ENCODE results near the gene ZNF709. TPM values are rescaled to one million over a fixed set of nuclear protein-coding genes. Genes with fewer than 3 reads are reported as not detected.
"Not testable (repeated sequence)": the region's sequence is repeated elsewhere in the genome, so short reads cannot be mapped to it uniquely, and the experiment has no call there.

The ZNF709 gene
- total and polyA plus RNA-seq, 4 donors: 9.4 to 20.5 (median 11.3) TPM

- DNase-seq (ENCODE audit: low read depth in 4 of 6, low spot score in 6 of 6): no peak
- no peaks in the 10 kb centered on the region for H3K9me3 ChIP-seq (ENCODE audit: control insufficient read depth, insufficient read depth, low read length)
- WGBS (ENCODE audit: insufficient coverage): 100% methylated on average over 1 of the region's 3 CpGs
- H3K27ac ChIP-seq (ENCODE audit: low read depth, low read length): no peak overlapping the region
- peaks cover 5% of the 10 kb centered on the region for H3K4me1 ChIP-seq (ENCODE audit: control insufficient read depth, insufficient read depth, low read length)
- no peaks in the 10 kb centered on the region for H3K36me3 ChIP-seq (ENCODE audit: control insufficient read depth, insufficient read depth, low read length)
- no peaks in the 10 kb centered on the region for H3K27me3 ChIP-seq (ENCODE audit: control insufficient read depth, insufficient read depth, low read length)
- H3K4me3 ChIP-seq (ENCODE audit: low read depth, low read length): no peak overlapping the region
These were observed 9.7 kb upstream of the ZNF709 start for GRCh38 chr19:12494260-12494860.

DNA sequence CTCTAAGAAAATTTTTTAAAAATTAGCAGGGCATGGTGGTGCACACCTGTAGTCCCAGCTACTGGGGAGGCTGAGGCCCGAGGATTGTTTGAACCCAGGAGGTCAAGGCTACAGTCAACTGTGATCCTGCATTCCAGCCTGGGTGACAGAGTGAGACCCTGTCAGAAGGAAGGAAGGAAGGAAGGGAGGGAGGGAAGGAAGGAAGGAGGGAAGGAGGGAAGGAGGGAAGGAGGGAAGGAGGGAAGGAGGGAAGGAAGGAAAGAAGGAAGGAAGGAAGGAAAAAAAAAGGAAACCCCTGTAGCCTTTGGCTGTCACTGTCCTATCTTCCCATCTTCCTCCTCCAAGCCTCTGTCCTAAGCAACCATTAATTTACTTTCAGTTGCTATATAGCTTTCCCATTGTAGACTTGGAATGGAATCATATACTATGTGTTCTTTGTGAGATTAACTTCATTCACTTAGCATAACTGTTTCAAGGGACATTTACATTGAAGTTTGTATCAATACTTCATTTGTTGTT lies 1.7 kb upstream of the ZNF709 start:
- not testable (repeated sequence) for H3K36me3 ChIP-seq (ENCODE audit: control insufficient read depth, insufficient read depth, low read length); H3K27me3 ChIP-seq (ENCODE audit: control insufficient read depth, insufficient read depth, low read length)
- WGBS (ENCODE audit: insufficient coverage): 78% methylated on average over 1 of the region's 1 CpG

GRCh38 chr19:12485571-12485970 lies 955 bp upstream of the ZNF709 start:
- no peak for DNase-seq (ENCODE audit: low read depth in 4 of 6, low spot score in 6 of 6)
- Histone ChIP-seq H3K9me3 (ENCODE audit: control insufficient read depth, insufficient read depth, low read length) (no peaks in the 10 kb centered on the region), H3K36me3 (ENCODE audit: control insufficient read depth, insufficient read depth, low read length) (peaks cover 3% of the 10 kb centered on the region), H3K4me1 (ENCODE audit: control insufficient read depth, insufficient read depth, low read length) (peaks cover 21% of the 10 kb centered on the region), H3K4me3 (ENCODE audit: low read depth, low read length) (no peak overlapping the region), H3K27ac (ENCODE audit: low read depth, low read length) (no peak overlapping the region), H3K27me3 (ENCODE audit: control insufficient read depth, insufficient read depth, low read length) (no peaks in the 10 kb centered on the region)
- 71% methylated on average over 1 of the region's 3 CpGs for WGBS (ENCODE audit: insufficient coverage)

More for the DNA sequence above, 1.7 kb upstream of the ZNF709 start:
- not testable (repeated sequence) for H3K4me3 ChIP-seq (ENCODE audit: low read depth, low read length); DNase-seq (ENCODE audit: low read depth in 4 of 6, low spot score in 6 of 6); H3K27ac ChIP-seq (ENCODE audit: low read depth, low read length); H3K9me3 ChIP-seq (ENCODE audit: control insufficient read depth, insufficient read depth, low read length)
- peaks cover 21% of the 10 kb centered on the region for H3K4me1 ChIP-seq (ENCODE audit: control insufficient read depth, insufficient read depth, low read length)

DNA sequence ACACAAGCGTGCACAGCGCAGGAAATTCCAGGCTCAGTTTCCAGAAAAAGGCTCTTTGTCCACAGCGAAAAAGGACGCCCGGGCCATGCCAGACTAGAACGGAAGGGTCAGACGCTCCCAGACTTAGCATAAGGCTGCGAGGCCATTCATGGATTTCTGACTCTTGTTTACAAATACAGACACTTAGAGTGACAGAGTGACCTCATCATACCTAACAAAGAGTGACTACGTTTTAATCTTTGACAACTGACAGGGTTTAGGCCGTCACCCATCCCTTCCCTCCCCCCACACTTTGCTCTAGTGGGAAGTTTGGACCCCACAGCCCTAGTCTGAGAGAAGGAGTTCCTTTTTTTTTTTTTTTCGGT lies 418 bp upstream of the ZNF709 start:
- H3K4me1 ChIP-seq (ENCODE audit: control insufficient read depth, insufficient read depth, low read length): peaks cover 21% of the 10 kb centered on the region
- H3K36me3 ChIP-seq (ENCODE audit: control insufficient read depth, insufficient read depth, low read length): peaks cover 3% of the 10 kb centered on the region
- H3K27ac ChIP-seq (ENCODE audit: low read depth, low read length): peak overlapping the region; percentile 96
- H3K9me3 ChIP-seq (ENCODE audit: control insufficient read depth, insufficient read depth, low read length): no peaks in the 10 kb centered on the region
- peak overlapping the region; percentile 86 for H3K4me3 ChIP-seq (ENCODE audit: low read depth, low read length)
- no peaks in the 10 kb centered on the region for H3K27me3 ChIP-seq (ENCODE audit: control insufficient read depth, insufficient read depth, low read length)
- no peak for DNase-seq (ENCODE audit: low read depth in 4 of 6, low spot score in 6 of 6)
- 0% methylated on average over 8 of the region's 11 CpGs for WGBS (ENCODE audit: insufficient coverage)

DNA sequence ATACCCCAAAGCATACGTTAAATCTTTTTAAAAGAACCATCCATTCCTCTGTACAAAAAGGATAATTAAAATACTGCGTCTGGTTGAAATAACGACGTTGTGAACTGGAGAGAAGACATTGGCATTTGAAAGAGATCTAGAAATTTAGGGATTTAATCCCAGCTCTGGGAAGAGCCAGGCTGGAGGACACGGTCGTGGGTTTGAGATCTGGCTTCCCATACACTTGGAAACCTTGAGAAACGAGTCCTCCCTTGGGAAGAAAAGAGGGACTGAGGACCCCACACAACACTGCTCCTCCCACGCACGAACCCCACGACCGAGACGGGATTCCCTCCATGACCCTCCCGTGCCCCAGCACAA lies 625 bp downstream of the ZNF709 start:
- H3K4me3 ChIP-seq (ENCODE audit: low read depth, low read length): peak overlapping the region; percentile 86
- peaks cover 3% of the 10 kb centered on the region for H3K36me3 ChIP-seq (ENCODE audit: control insufficient read depth, insufficient read depth, low read length)
- 3% methylated on average over 5 of the region's 13 CpGs for WGBS (ENCODE audit: insufficient coverage)
- DNase-seq (ENCODE audit: low read depth in 4 of 6, low spot score in 6 of 6): no peak
- no peaks in the 10 kb centered on the region for H3K27me3 ChIP-seq (ENCODE audit: control insufficient read depth, insufficient read depth, low read length)
- no peaks in the 10 kb centered on the region for H3K9me3 ChIP-seq (ENCODE audit: control insufficient read depth, insufficient read depth, low read length)
- peaks cover 21% of the 10 kb centered on the region for H3K4me1 ChIP-seq (ENCODE audit: control insufficient read depth, insufficient read depth, low read length)
- H3K27ac ChIP-seq (ENCODE audit: low read depth, low read length): peak overlapping the region; percentile 96

- no peaks in the 10 kb centered on the region for H3K27me3 ChIP-seq (ENCODE audit: control insufficient read depth, insufficient read depth, low read length)
- H3K36me3 ChIP-seq (ENCODE audit: control insufficient read depth, insufficient read depth, low read length): peaks cover 3% of the 10 kb centered on the region
- no peak overlapping the region for H3K27ac ChIP-seq (ENCODE audit: low read depth, low read length)
- no peaks in the 10 kb centered on the region for H3K9me3 ChIP-seq (ENCODE audit: control insufficient read depth, insufficient read depth, low read length)
- H3K4me3 ChIP-seq (ENCODE audit: low read depth, low read length): no peak overlapping the region
- 100% methylated on average over 2 of the region's 2 CpGs for WGBS (ENCODE audit: insufficient coverage)
- peaks cover 21% of the 10 kb centered on the region for H3K4me1 ChIP-seq (ENCODE audit: control insufficient read depth, insufficient read depth, low read length)
- no peak for DNase-seq (ENCODE audit: low read depth in 4 of 6, low spot score in 6 of 6)
These were observed 2.1 kb downstream of the ZNF709 start for GRCh38 chr19:12482509-12482886.

DNA sequence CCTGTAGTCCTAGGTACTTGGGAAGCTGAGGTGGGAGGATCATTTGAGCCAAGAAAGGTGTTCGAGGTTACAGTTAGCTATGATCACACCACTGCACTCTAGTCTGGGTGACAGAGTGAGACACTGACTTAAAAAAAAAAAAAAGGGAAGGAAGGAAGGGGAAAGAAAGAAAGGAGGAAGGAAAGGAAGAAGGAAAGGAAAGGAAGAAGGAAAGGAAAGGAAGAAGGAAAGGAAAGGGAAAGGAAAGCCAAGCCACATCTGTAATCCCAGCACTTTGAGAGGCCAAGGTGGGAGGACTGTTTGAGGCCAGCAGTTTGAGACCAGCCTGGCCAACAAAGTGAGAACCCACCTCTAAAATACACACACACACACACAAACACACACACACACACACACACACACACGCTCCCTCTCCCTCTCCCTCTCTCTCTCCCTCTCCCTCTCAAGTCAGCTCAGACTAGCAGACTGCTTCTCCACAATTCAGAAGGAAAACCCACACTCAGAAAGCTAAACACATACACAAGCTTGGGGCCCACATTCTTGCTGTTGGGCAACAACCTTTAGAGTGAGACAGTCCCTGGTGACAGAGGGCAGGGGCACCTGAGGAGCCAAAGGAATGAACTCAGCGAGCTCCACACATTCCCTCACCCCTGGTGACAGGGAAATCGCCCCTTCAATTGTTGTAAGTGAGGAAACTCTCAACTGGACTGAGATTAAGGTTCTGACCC lies 2.7 kb downstream of the ZNF709 start:
- Histone ChIP-seq H3K27ac (ENCODE audit: low read depth, low read length) (no peak overlapping the region), H3K9me3 (ENCODE audit: control insufficient read depth, insufficient read depth, low read length) (no peaks in the 10 kb centered on the region), H3K27me3 (ENCODE audit: control insufficient read depth, insufficient read depth, low read length) (no peaks in the 10 kb centered on the region), H3K4me3 (ENCODE audit: low read depth, low read length) (no peak overlapping the region), H3K36me3 (ENCODE audit: control insufficient read depth, insufficient read depth, low read length) (peaks cover 3% of the 10 kb centered on the region), H3K4me1 (ENCODE audit: control insufficient read depth, insufficient read depth, low read length) (peaks cover 21% of the 10 kb centered on the region)
- WGBS (ENCODE audit: insufficient coverage): 40% methylated on average over 2 of the region's 4 CpGs
- DNase-seq (ENCODE audit: low read depth in 4 of 6, low spot score in 6 of 6): no peak

GRCh38 chr19:12478234-12478941 lies 6.2 kb downstream of the ZNF709 start:
- peaks cover 9% of the 10 kb centered on the region for H3K4me1 ChIP-seq (ENCODE audit: control insufficient read depth, insufficient read depth, low read length)
- 54% methylated on average over 2 of the region's 5 CpGs for WGBS (ENCODE audit: insufficient coverage)
- H3K9me3 ChIP-seq (ENCODE audit: control insufficient read depth, insufficient read depth, low read length): no peaks in the 10 kb centered on the region
- no peaks in the 10 kb centered on the region for H3K27me3 ChIP-seq (ENCODE audit: control insufficient read depth, insufficient read depth, low read length)
- no peak overlapping the region for H3K27ac ChIP-seq (ENCODE audit: low read depth, low read length)
- no peak overlapping the region for H3K4me3 ChIP-seq (ENCODE audit: low read depth, low read length)
- DNase-seq (ENCODE audit: low read depth in 4 of 6, low spot score in 6 of 6): peak in 1 of 6 donors; percentile 8
- peaks cover 3% of the 10 kb centered on the region for H3K36me3 ChIP-seq (ENCODE audit: control insufficient read depth, insufficient read depth, low read length)

DNA sequence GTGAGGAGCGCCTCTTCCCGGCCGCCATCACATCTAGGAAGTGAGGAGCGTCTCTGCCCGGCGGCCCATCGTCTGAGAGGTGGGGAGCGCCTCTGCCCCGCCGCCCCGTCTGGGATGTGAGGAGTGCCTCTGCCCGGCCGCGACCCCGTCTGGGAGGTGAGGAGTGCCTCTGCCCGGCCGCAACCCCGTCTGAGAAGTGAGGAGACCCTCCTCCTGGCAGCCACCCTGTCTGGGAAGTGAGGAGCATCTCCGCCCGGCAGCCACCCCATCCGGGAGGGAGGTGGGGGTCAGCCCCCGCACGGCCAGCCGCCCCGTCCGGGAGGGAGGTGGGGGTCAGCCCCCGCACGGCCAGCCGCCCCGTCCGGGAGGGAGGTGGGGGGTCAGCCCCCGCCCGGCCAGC lies 17.0 kb downstream of the ZNF709 start:
- not testable (repeated sequence) for H3K4me1 ChIP-seq (ENCODE audit: control insufficient read depth, insufficient read depth, low read length); DNase-seq (ENCODE audit: low read depth in 4 of 6, low spot score in 6 of 6); H3K27ac ChIP-seq (ENCODE audit: low read depth, low read length); H3K27me3 ChIP-seq (ENCODE audit: control insufficient read depth, insufficient read depth, low read length); H3K36me3 ChIP-seq (ENCODE audit: control insufficient read depth, insufficient read depth, low read length); H3K4me3 ChIP-seq (ENCODE audit: low read depth, low read length)
- peaks cover 19% of the 10 kb centered on the region for H3K9me3 ChIP-seq (ENCODE audit: control insufficient read depth, insufficient read depth, low read length)
- 96% methylated on average over 27 of the region's 33 CpGs for WGBS (ENCODE audit: insufficient coverage)

Measured in spinal cord (tissue), 10 donors.